ENCODE results near the gene FARS2. TPM values are rescaled to one million over a fixed set of nuclear protein-coding genes. Genes with fewer than 3 reads are reported as not detected.
"Not testable (repeated sequence)": the region's sequence is repeated elsewhere in the genome, so short reads cannot be mapped to it uniquely, and the experiment has no call there.

Gene FARS2
- total and polyA plus RNA-seq, 7 donors = 8.1 to 21.0 (median 12.5) TPM

DNA sequence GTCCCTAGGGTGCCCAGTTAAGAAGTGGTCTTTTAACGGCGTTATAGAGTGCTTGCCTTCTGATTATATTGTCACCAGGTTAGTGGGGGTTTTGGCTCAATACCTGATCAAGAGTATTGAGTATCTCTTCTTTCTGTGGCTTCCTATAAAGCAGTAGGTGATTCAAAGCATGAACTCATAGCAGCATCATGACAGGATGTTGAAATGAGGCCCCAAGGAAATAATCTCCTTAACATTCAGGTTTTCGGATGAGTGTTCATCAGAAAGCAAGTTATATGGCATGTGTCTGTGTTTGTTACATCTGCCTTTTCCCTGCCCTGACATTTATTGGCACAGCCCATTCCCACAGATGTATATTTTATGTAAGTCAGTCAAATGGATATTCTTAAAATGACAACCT is 301.0 kb downstream of the FARS2 start:
- Histone ChIP-seq H3K9me3 (no peaks in the 10 kb centered on the region), H3K4me3 (no peak overlapping the region), H3K4me1 (peaks cover 0 to 12% (median 4%) of the 10 kb centered on the region in 4 donors), H3K27me3 (no peaks in the 10 kb centered on the region), H3K27ac (no peak overlapping the region), H3K36me3 (no peaks in the 10 kb centered on the region)
- intact Hi-C loops (cut with DNase I) = no loop called here
- no peak for DNase-seq
- TF ChIP-seq POLR2A (IDR thresholded peaks at IDR 0.05) (no peak), EP300 (IDR thresholded peaks at IDR 0.05) (no peak), POLR2AphosphoS5 (IDR thresholded peaks at IDR 0.05) (no peak)
- TF ChIP-seq, protein P1, sequence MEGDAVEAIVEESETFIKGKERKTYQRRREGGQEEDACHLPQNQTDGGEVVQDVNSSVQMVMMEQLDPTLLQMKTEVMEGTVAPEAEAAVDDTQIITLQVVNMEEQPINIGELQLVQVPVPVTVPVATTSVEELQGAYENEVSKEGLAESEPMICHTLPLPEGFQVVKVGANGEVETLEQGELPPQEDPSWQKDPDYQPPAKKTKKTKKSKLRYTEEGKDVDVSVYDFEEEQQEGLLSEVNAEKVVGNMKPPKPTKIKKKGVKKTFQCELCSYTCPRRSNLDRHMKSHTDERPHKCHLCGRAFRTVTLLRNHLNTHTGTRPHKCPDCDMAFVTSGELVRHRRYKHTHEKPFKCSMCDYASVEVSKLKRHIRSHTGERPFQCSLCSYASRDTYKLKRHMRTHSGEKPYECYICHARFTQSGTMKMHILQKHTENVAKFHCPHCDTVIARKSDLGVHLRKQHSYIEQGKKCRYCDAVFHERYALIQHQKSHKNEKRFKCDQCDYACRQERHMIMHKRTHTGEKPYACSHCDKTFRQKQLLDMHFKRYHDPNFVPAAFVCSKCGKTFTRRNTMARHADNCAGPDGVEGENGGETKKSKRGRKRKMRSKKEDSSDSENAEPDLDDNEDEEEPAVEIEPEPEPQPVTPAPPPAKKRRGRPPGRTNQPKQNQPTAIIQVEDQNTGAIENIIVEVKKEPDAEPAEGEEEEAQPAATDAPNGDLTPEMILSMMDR (IDR thresholded peaks at IDR 0.05) = no peak
- WGBS, 2 donors = 64 to 80% methylated on average over 3 of the region's 3 CpGs

DNA sequence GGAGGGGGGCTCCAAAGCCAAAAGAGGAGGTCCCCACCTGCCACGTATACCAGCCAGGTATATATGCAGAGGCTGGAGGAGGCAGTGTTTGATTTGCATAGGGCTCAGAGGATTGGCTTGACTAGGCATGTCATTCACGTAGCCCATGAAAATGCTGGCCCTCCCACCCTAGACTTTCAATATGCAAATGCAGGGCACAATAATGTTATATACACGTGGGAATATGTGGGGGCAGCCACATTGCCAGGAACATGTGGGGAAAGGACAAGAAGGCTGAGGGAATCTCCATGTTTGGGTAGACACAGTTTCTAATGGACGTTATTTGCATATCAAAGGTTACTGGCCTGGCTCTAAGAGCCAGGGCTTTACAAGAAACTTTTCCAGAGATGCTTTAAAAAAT is 301.8 kb downstream of the FARS2 start:
- Histone ChIP-seq H3K36me3 (no peaks in the 10 kb centered on the region), H3K27me3 (no peaks in the 10 kb centered on the region), H3K4me1 (peaks cover 0 to 12% (median 4%) of the 10 kb centered on the region in 4 donors), H3K4me3 (no peak overlapping the region), H3K9me3 (no peaks in the 10 kb centered on the region), H3K27ac (no peak overlapping the region)
- TF ChIP-seq, protein P1 (IDR thresholded peaks at IDR 0.05) = no peak
- TF ChIP-seq POLR2AphosphoS5 (IDR thresholded peaks at IDR 0.05) = no peak
- TF ChIP-seq POLR2A (IDR thresholded peaks at IDR 0.05) = no peak
- no peak for TF ChIP-seq EP300 (IDR thresholded peaks at IDR 0.05)
- DNase-seq = no peak
- intact Hi-C loops (cut with DNase I) = no loop called here
- 91 to 92% methylated on average over 4 of the region's 4 CpGs for WGBS, 2 donors

DNA sequence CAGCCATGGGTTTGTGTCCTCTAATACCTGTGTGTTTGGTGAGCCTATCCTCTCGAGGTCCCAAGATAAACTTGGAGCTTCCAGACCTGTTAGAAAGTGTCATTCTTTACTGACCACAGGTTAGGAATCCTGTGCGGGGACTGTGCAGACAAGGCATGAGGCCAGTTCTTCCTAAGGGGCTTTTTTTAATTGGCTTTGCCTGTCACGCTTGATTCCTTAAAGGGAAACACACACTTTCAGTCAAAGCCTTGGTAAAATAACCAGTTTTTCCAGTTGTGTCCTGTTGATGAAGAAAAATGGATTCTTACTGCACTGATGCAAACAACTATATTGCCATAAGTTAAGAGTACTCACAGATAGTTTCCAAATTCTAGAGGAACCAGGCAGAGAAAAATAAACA is 303.4 kb downstream of the FARS2 start:
- peaks cover 0 to 12% (median 4%) of the 10 kb centered on the region in 4 donors for H3K4me1 ChIP-seq
- intact Hi-C loops (cut with DNase I); H3K9me3 ChIP-seq; H3K27ac ChIP-seq; H3K27me3 ChIP-seq; H3K4me3 ChIP-seq; DNase-seq; H3K36me3 ChIP-seq: not testable (repeated sequence)
- 83 to 85% methylated on average over 3 of the region's 3 CpGs for WGBS, 2 donors

DNA sequence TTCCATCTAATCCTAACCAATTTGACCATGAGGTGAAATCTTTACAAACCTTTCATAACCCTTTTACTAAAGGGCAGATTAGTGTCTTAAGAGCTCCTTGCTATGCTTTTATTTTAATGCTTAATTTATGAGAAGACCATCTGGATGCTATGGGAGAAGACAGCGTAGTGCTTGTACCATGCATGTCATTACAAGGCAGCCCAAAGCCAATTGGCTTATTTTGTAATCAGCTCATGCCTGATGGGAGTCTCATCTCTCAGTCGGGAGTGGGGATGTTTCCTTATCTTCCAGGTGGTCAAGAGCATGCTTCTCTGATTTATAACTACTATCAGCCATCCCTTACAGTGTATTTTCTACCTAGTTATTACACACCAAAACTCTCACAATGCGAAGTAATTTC is 304.7 kb downstream of the FARS2 start:
- no peak overlapping the region for H3K27ac ChIP-seq
- no peaks in the 10 kb centered on the region for H3K9me3 ChIP-seq
- no peaks in the 10 kb centered on the region for H3K27me3 ChIP-seq
- no peaks in the 10 kb centered on the region for H3K36me3 ChIP-seq
- WGBS, 2 donors = 91 to 92% methylated on average over 3 of the region's 3 CpGs
- intact Hi-C loops (cut with DNase I) = no loop called here
- no peak for DNase-seq
- no peak overlapping the region for H3K4me3 ChIP-seq
- TF ChIP-seq EP300 (IDR thresholded peaks at IDR 0.05) = no peak
- TF ChIP-seq, protein P1 (IDR thresholded peaks at IDR 0.05) = no peak
- TF ChIP-seq POLR2AphosphoS5 (IDR thresholded peaks at IDR 0.05) = no peak
- no peak for TF ChIP-seq POLR2A (IDR thresholded peaks at IDR 0.05)
- H3K4me1 ChIP-seq = peaks cover 0 to 12% (median 4%) of the 10 kb centered on the region in 4 donors

DNA sequence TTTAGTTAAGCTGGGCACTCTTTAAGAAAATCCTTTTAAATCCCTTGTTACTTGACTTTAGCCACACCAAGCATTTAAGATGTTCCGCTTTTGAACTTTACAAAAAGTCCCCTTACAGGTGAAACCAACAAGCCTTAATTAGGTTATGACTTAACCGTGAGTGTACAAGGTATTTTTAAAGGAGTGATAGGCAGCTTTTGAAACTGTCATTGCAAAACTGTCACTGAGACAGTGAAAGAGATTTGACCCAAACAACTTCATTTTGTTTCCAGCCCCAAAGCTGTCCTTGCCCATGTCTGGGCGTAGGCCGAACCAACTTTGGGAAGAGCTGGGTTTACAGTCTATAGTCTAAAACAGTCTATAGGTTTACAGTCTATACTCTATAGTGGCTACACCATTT is 305.4 kb downstream of the FARS2 start:
- Histone ChIP-seq H3K4me3 (no peak overlapping the region), H3K9me3 (no peaks in the 10 kb centered on the region), H3K36me3 (no peaks in the 10 kb centered on the region), H3K27me3 (no peaks in the 10 kb centered on the region), H3K27ac (no peak overlapping the region), H3K4me1 (peaks cover 0 to 12% (median 4%) of the 10 kb centered on the region in 4 donors)
- intact Hi-C loops (cut with DNase I) = no loop called here
- TF ChIP-seq EP300 (IDR thresholded peaks at IDR 0.05) (no peak), POLR2AphosphoS5 (IDR thresholded peaks at IDR 0.05) (no peak), POLR2A (IDR thresholded peaks at IDR 0.05) (no peak)
- TF ChIP-seq, protein P1 (IDR thresholded peaks at IDR 0.05) = no peak
- DNase-seq = no peak
- 92 to 97% methylated on average over 4 of the region's 4 CpGs for WGBS, 2 donors
